Ovary (tissue), 3 donors: ENCODE results near the gene ZCCHC2.

Experiments used
- CTCF ChIP-seq, 3 donors: fragments of 450-650 bp in 2 of 3; fragments of 200-600 bp in 1 of 3; IDR thresholded peaks; one replicate each; pipeline versions ENCODE4 v1.5.1 to v1.8.0; 2016 to 2022; ENCODE audit warnings: antibody characterized with exemption in 3 of 3, mild to moderate bottlenecking in 1 of 3
- EP300 ChIP-seq: sonication (generic); formaldehyde crosslinking; IDR thresholded peaks from one replicate; pipeline ENCODE4 v1.6.1; 2017; ENCODE audit warnings: antibody characterized with exemption
- POLR2A ChIP-seq: fragments of 450-650 bp; IDR thresholded peaks from one replicate; pipeline ENCODE4 v1.6.1; 2017; ENCODE audit warnings: antibody characterized with exemption, mild to moderate bottlenecking, moderate library complexity
- donor health status: DM: no; HTN: no; CAD: no.

DNA sequence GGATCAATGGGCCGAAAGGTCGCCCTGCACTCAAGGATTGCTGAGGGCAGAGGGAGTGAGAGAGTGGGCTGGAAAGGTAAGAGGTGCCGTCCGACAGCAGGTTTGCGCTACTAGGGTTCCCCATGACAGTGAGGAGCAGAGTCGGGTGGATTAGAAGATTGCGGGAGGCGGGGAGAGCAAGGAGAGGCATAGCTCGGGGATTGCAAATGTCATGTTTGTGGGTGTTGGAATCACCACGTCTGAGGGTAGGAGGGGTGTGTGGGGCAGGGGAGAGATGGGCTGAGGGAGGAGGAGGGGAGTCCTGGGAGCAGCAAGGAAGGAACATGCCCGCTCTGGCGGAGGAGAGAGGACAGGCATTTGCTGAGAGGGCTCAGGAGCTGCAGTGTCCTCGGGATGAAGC lies 81.2 kb downstream of the ZCCHC2 start:
- TF ChIP-seq CTCF (IDR thresholded peaks at IDR 0.05) (no peak), EP300 (no peak), POLR2A (no peak)
